ENCODE measurements around the gene MINDY1.

MINDY1 gene

DNA sequence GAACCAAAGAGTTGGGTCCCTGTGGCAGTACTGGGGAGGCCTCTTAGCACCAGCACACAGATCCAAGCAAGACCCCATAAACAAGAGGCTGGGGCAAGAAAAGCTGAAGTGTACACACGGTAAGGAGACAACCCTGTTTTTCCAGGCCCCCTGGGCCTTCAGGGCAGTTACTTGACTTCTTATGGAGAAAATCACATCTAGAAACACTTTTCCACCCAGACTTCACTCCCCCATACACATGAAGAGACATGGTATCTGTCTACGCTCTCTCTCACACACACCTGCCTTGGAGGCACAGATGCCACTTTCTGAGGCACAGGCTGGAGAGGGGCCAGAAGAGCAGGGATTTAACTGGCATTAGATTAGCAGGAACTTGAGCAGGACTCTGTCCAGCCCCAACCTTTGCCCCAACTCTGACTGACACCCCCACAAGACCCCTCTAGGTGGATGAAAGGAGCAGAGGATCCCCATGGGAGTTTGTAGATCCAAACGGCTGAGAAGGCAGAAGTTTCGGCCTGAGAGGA lies 34.2 kb downstream of the MINDY1 start:
- H3K27me3 Mint-ChIP-seq, result no peaks in the 10 kb centered on the region
- H3K4me3 Mint-ChIP-seq, result peak overlapping the region; percentile 85
- intact Hi-C loops (cut with micrococcal nuclease), result loop anchor here (10.0 kb wide), 2 partner anchors 208 to 608 kb away; partner anchors contain the start of genes CTSS and RPRD2
- peaks cover 76% of the 10 kb centered on the region for H3K4me1 Mint-ChIP-seq (ENCODE audit: low read depth)
- H3K9me3 Mint-ChIP-seq, result no peaks in the 10 kb centered on the region
- peak overlapping the region; percentile 82 for H3K27ac Mint-ChIP-seq
- H3K36me3 Mint-ChIP-seq (ENCODE audit: low read depth), result peaks cover 42% of the 10 kb centered on the region

DNA sequence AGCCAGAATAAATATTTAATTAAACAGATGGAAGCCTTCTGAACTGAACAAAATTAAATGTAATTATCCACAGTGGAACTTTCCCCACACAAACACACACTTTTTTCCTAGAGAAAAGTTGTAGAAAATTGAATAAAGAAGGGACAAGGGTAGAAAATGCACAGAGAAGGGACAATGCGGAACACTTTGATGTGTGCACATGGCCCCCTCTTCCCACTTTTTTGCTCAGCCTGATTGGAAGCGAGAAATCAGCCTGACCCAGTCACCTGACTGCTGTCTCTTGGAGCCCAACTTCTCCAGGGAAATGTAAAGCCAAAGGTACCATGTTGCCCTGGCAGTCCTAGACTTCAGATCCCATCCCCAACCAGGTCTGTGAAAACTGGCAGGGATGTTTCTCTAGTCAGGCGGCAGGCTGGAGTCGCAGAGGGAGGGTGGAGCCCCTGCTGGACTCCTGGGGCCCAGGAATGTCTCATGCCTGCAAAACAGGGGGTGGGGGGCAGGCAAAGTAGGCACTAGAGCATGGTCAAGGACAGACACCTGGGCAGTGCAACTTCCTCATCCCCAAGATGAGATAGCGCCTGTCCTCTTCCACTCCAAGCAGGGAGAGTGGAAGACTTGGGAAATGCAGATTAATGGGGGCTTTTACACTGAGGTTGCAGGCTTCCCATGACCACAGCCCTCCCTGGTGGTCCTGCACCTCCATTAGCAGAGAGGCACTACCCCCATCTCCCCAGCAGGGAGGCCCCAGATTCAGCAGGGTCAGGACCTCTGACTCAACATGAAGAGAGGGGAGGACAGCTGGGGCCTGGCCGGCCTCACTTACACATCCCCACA lies 34.9 kb downstream of the MINDY1 start:
- peaks cover 69% of the 10 kb centered on the region for H3K4me1 Mint-ChIP-seq (ENCODE audit: low read depth)
- H3K27ac Mint-ChIP-seq, result peak overlapping the region; percentile 82

DNA sequence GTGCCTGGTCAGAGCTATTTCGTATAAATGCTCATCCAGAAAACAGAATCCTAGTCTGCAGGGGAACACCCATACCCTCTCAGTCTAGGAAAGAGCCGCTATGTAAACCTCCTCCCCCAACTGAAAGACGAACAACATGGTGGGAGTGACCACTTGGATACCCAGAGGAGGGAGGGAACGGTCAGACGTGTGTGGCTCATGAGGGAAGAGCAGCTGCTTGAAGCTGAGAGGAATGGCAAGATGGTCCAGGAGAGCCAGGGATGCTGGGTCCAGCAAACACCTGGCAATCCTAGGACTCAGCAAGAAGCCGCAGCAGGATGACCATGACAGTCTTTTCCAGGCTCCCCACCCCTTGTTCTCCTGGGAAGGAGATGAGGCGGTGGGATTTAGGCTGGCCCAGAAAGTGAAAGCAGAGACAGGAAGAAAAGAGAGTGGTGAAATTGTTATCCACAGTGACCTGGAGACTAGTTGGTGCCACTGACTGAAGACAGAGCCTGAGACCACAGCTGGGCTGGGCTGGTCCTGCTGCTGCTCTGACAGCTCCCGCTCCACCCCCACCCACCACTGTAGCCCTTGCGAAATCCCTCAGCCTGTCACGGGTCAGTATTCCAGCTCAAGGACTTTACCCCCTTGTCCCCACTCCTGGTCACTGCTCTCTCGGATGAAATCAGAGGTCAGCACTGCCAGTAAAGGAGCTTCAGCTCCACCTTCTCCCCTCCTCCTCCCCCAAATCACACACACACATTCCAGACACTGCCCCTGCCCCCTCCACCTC lies 35.7 kb downstream of the MINDY1 start:
- intact Hi-C loops (cut with micrococcal nuclease), result loop anchor here (10.0 kb wide), 2 partner anchors 206 to 606 kb away; partner anchors contain the start of genes CTSS and RPRD2
- peaks cover 61% of the 10 kb centered on the region for H3K4me1 Mint-ChIP-seq (ENCODE audit: low read depth)
- H3K36me3 Mint-ChIP-seq (ENCODE audit: low read depth), result peaks cover 57% of the 10 kb centered on the region
- peak overlapping the region; percentile 82 for H3K27ac Mint-ChIP-seq
- peak overlapping the region; percentile 85 for H3K4me3 Mint-ChIP-seq
- no peaks in the 10 kb centered on the region for H3K27me3 Mint-ChIP-seq
- H3K9me3 Mint-ChIP-seq, result no peaks in the 10 kb centered on the region

More for the DNA sequence above, 34.9 kb downstream of the MINDY1 start:
- peak overlapping the region; percentile 85 for H3K4me3 Mint-ChIP-seq
- no peaks in the 10 kb centered on the region for H3K27me3 Mint-ChIP-seq
- intact Hi-C loops (cut with micrococcal nuclease), result loop anchor here (10.0 kb wide), 2 partner anchors 207 to 607 kb away; partner anchors contain the start of genes CTSS and RPRD2
- peaks cover 49% of the 10 kb centered on the region for H3K36me3 Mint-ChIP-seq (ENCODE audit: low read depth)
- H3K9me3 Mint-ChIP-seq, result no peaks in the 10 kb centered on the region

DNA sequence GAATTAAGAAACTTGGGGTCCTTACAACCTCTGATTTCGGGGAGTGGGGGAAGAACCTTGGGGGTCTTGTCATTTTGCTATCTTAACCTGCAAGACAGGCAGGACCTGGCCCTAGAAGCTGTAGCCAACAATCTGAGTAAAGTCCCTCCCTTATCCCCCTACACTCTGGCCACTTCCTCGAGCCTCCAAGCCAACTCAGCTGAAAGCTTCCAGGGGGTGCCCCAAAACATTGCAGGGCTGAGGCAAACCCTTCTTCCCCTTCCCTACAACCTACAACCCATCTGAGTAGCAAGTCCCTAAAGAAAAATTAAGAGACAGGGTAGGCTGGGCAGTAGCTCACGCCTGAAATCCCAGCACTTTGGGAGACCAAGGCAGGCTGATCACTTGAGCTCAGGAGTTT lies 37.1 kb downstream of the MINDY1 start:
- H3K27ac Mint-ChIP-seq, result no peak overlapping the region
- peaks cover 56% of the 10 kb centered on the region for H3K4me1 Mint-ChIP-seq (ENCODE audit: low read depth)
- no peak overlapping the region for H3K4me3 Mint-ChIP-seq
- peaks cover 71% of the 10 kb centered on the region for H3K36me3 Mint-ChIP-seq (ENCODE audit: low read depth)
- intact Hi-C loops (cut with micrococcal nuclease), result loop anchor here (10.0 kb wide), 2 partner anchors 205 to 605 kb away; partner anchors contain the start of genes CTSS and RPRD2
- H3K27me3 Mint-ChIP-seq, result no peaks in the 10 kb centered on the region
- H3K9me3 Mint-ChIP-seq, result no peaks in the 10 kb centered on the region

DNA sequence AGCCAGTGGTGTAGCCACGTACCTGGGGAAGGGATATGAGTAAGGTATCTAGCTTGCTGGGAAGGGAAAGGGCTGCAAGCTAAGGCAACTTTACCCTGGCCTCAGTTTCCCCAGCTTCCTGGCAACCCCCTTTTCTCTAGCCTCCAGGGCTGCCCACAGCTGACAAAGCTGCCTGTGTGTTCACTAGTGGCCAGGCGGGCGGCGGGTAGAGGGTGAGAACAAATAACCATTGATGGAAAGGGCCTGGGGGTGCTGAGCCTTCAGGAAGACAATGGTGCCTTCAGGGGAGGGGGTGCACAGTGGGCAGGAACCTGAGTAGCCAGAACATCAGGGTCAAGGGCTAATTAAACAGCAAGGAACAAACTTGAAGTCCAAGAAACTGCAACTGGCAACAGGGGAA lies 38.2 kb downstream of the MINDY1 start:
- Mint-ChIP-seq H3K27ac (no peak overlapping the region), H3K4me3 (no peak overlapping the region), H3K27me3 (no peaks in the 10 kb centered on the region), H3K9me3 (no peaks in the 10 kb centered on the region), H3K36me3 (ENCODE audit: low read depth) (peaks cover 77% of the 10 kb centered on the region), H3K4me1 (ENCODE audit: low read depth) (peaks cover 52% of the 10 kb centered on the region)
- intact Hi-C loops (cut with micrococcal nuclease), result no loop called here

DNA sequence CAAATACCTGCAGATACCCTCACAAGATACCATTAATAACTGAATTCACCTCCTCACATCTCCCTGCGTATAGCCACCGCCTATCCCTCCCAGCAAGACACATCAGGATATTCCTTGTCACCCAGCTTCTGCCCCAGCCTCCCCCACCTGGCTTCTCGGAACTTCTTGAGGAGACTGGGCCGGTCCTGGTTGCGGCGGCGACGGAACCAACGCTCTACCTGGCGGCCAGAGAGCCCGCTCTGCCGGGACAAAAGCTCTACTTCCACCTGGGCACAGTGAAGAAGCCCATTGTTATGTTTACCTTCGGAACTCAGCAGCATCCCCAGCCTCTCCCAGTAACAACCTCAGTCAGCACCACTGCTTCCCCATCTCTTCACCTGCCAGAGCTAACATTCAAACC lies 38.8 kb downstream of the MINDY1 start:
- Mint-ChIP-seq H3K27me3 (no peaks in the 10 kb centered on the region), H3K9me3 (no peaks in the 10 kb centered on the region), H3K27ac (peak overlapping the region; percentile 24), H3K4me1 (ENCODE audit: low read depth) (peaks cover 48% of the 10 kb centered on the region), H3K36me3 (ENCODE audit: low read depth) (peaks cover 77% of the 10 kb centered on the region), H3K4me3 (no peak overlapping the region)
- intact Hi-C loops (cut with micrococcal nuclease), result no loop called here

DNA sequence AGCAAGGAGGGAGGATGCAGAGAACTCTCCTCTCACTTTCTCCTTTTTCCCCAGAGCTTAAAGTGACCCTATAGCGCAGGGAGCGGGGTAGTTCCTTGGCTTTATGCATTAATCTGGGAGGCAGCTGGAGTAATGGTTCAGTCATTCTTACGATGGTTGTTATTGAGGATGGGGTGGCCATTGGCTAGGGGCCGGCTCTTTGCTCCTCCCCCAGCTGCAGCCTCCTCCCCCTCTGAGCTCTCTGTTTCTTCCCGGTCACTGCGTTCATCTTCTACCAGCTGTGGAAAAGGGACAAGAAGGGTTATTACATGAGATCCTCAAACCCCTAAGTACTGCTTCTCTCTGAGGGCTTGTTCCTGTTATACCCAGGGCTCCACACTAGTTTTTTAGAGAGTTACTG lies 40.7 kb downstream of the MINDY1 start:
- H3K36me3 Mint-ChIP-seq (ENCODE audit: low read depth), result peaks cover 88% of the 10 kb centered on the region
- intact Hi-C loops (cut with micrococcal nuclease), result no loop called here
- H3K27me3 Mint-ChIP-seq, result no peaks in the 10 kb centered on the region
- H3K4me3 Mint-ChIP-seq, result no peak overlapping the region
- no peak overlapping the region for H3K27ac Mint-ChIP-seq
- H3K9me3 Mint-ChIP-seq, result no peaks in the 10 kb centered on the region
- peaks cover 35% of the 10 kb centered on the region for H3K4me1 Mint-ChIP-seq (ENCODE audit: low read depth)

DNA sequence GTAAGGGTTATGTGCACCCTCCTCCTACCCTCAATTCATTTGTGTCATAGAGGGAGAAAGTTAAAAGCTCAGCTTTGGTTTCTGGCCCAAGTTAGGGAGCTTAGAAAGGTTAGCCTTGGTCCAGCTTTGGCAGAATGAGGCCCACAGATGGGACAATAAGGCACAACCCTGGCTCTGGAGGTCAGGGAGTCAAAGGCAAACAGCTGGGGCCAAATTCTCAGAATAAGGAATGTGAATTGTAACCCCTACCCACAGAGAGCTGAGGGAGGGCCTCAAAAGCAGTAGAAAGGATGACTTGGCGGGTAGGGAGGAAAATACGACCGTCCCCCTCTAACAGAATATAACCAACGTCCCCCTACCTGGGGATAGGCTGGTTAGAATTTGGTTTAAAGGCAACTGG lies 41.1 kb downstream of the MINDY1 start:
- no peak overlapping the region for H3K27ac Mint-ChIP-seq
- intact Hi-C loops (cut with micrococcal nuclease), result no loop called here
- peaks cover 31% of the 10 kb centered on the region for H3K4me1 Mint-ChIP-seq (ENCODE audit: low read depth)
- H3K27me3 Mint-ChIP-seq, result no peaks in the 10 kb centered on the region
- H3K4me3 Mint-ChIP-seq, result no peak overlapping the region
- no peaks in the 10 kb centered on the region for H3K9me3 Mint-ChIP-seq
- peaks cover 88% of the 10 kb centered on the region for H3K36me3 Mint-ChIP-seq (ENCODE audit: low read depth)

DNA sequence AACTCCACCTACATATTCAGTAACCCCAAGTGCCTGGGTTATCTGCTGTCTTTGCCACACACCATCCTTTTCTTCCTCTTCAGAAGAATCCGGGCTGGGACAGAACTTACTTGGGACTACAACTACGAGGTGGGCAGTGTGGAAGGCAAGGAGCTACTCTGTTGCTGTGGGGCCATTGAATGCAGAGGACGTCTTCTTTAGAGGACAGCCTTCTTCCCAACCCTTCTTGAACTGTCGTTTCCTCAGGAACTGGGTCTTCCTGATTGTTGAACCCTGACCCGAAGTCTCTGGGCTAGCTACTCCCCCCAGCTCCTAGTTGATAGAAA lies 42.6 kb downstream of the MINDY1 start:
- H3K27ac Mint-ChIP-seq, result no peak overlapping the region
- no peak overlapping the region for H3K4me3 Mint-ChIP-seq
- H3K36me3 Mint-ChIP-seq (ENCODE audit: low read depth), result peaks cover 99% of the 10 kb centered on the region

DNA sequence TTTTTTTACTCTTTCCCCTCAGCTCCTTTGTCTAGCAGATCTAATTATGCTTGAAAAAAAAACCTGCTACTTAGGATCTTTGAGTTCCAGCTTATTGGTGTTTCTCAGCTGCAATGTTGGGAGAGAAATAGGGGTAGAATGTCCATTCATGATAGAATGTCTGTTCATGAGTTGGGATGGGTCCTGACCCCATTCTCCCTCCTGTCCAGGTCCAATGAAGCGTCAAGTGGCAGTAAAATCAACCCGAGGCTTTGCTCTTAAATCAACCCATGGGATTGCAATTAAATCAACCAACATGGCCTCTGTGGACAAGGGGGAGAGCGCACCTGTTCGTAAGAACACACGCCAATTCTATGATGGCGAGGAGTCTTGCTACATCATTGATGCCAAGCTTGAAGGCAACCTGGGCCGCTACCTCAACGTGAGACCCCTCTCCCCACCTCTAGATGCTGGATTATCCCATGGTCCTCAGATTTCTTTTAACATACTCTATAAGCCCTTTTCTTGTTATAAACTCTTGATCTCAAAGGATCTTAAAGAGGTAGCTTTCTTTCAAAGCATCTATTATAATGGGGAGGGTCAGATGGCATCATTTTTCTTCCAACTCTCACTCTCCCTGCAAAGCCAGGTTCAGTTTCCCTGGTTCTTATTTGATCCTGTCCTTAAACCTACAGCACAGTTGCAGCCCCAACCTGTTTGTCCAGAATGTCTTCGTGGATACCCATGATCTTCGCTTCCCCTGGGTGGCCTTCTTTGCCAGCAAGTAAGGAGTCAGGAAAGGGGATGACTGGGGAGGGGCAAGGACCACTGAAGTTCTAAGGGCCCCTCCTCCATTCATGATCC lies 43.2 kb downstream of the MINDY1 start:
- peaks cover 17% of the 10 kb centered on the region for H3K4me1 Mint-ChIP-seq (ENCODE audit: low read depth)
- intact Hi-C loops (cut with micrococcal nuclease), result no loop called here
- H3K27ac Mint-ChIP-seq, result no peak overlapping the region
- H3K36me3 Mint-ChIP-seq (ENCODE audit: low read depth), result peaks cover 99% of the 10 kb centered on the region
- no peaks in the 10 kb centered on the region for H3K9me3 Mint-ChIP-seq
- H3K27me3 Mint-ChIP-seq, result no peaks in the 10 kb centered on the region
- no peak overlapping the region for H3K4me3 Mint-ChIP-seq

More for the DNA sequence above, 42.6 kb downstream of the MINDY1 start:
- H3K4me1 Mint-ChIP-seq (ENCODE audit: low read depth), result peaks cover 19% of the 10 kb centered on the region
- intact Hi-C loops (cut with micrococcal nuclease), result no loop called here
- no peaks in the 10 kb centered on the region for H3K27me3 Mint-ChIP-seq
- H3K9me3 Mint-ChIP-seq, result no peaks in the 10 kb centered on the region

DNA sequence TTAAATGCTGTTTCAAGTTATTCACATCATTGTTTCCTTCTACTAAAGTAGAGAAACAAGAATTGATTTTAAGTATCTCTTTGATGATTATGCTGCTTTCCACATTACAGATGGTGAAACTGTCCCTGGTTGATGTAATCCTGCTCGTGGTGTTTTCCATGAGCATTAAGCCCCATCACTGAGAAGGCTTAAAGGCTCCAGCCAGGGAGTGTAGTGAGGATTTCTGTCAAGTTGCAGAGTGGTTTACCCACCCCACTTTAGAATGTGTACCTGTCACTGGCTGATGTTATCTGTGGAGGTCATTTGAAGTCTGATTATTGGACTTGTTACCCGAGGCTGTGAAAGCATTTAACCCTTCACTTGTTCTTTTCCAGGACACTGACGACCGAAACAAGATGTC lies 44.9 kb downstream of the MINDY1 start:
- no peak overlapping the region for H3K4me3 Mint-ChIP-seq

DNA sequence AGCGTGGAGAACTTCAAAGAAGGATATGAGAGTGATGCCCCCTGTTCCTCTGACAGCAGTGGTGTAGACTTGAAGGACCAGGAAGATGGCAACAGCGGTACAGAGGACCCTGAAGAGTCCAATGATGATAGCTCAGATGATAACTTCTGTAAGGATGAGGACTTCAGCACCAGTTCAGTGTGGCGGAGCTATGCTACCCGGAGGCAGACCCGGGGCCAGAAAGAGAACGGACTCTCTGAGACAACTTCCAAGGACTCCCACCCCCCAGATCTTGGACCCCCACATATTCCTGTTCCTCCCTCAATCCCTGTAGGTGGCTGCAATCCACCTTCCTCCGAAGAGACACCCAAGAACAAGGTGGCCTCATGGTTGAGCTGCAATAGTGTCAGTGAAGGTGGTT lies 46.1 kb downstream of the MINDY1 start:
- Mint-ChIP-seq H3K36me3 (ENCODE audit: low read depth) (peaks cover 99% of the 10 kb centered on the region), H3K27ac (no peak overlapping the region), H3K27me3 (no peaks in the 10 kb centered on the region)

More for the DNA sequence above, 44.9 kb downstream of the MINDY1 start:
- intact Hi-C loops (cut with micrococcal nuclease), result no loop called here
- no peaks in the 10 kb centered on the region for H3K9me3 Mint-ChIP-seq
- H3K4me1 Mint-ChIP-seq (ENCODE audit: low read depth), result peaks cover 8% of the 10 kb centered on the region
- no peak overlapping the region for H3K27ac Mint-ChIP-seq
- H3K27me3 Mint-ChIP-seq, result no peaks in the 10 kb centered on the region
- peaks cover 99% of the 10 kb centered on the region for H3K36me3 Mint-ChIP-seq (ENCODE audit: low read depth)

DNA sequence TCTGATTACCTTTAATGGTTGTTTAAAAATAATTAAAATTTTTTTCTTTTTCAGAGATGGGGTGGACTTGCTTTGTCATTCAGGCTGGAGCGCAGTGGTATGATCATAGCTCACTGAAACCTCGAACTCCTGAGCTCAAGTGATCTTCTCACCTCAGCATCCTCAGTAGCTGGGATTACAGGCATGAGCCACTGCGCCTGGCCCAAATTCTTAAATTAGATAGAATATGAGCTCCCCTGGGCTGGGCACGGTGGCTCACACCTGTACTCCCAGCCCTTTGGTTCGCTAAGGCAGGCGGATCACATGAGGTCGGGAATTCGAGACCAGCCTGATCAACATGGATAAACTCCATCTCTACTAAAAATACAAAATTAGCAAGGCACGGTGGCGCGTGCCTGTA lies 49.0 kb downstream of the MINDY1 start:
- no peaks in the 10 kb centered on the region for H3K27me3 Mint-ChIP-seq
- H3K27ac Mint-ChIP-seq, result no peak overlapping the region
- intact Hi-C loops (cut with micrococcal nuclease), result loop anchor here (10.0 kb wide), 1 partner anchor 203 kb away; no protein-coding TSS in a partner anchor
- peaks cover 3% of the 10 kb centered on the region for H3K4me1 Mint-ChIP-seq (ENCODE audit: low read depth)
- H3K9me3 Mint-ChIP-seq, result no peaks in the 10 kb centered on the region
- H3K4me3 Mint-ChIP-seq, result no peak overlapping the region
- H3K36me3 Mint-ChIP-seq (ENCODE audit: low read depth), result peaks cover 99% of the 10 kb centered on the region

More for the DNA sequence above, 46.1 kb downstream of the MINDY1 start:
- intact Hi-C loops (cut with micrococcal nuclease), result no loop called here
- Mint-ChIP-seq H3K4me3 (no peak overlapping the region), H3K9me3 (no peaks in the 10 kb centered on the region), H3K4me1 (ENCODE audit: low read depth) (peaks cover 8% of the 10 kb centered on the region)

Measured in dendritic cell treated with granulocyte-macrophage colony-stimulating factor and Interleukin-4, amounts not matched to agents 40 ng/mL and 50 ng/mL, for 4 days (primary cell).